Loucy (cell line): ENCODE results near the gene ODF2.

Source experiments
- EZH2phosphoT487 ChIP-seq: fragments of 200-600 bp; IDR thresholded peaks from 2 replicates; pipeline ENCODE4 v1.6.1; 2018; ENCODE audit warnings: antibody characterized with exemption, mild to moderate bottlenecking, moderate library complexity, borderline replicate concordance
- TF ChIP-seq, protein P1 (sequence below): fragments of 200-600 bp; sonication (generic); conservative IDR thresholded peaks from 2 replicates; pipeline ENCODE4 v1.5.1; 2014; ENCODE audit warnings: mild to moderate bottlenecking, antibody characterized with exemption, low read length

DNA sequence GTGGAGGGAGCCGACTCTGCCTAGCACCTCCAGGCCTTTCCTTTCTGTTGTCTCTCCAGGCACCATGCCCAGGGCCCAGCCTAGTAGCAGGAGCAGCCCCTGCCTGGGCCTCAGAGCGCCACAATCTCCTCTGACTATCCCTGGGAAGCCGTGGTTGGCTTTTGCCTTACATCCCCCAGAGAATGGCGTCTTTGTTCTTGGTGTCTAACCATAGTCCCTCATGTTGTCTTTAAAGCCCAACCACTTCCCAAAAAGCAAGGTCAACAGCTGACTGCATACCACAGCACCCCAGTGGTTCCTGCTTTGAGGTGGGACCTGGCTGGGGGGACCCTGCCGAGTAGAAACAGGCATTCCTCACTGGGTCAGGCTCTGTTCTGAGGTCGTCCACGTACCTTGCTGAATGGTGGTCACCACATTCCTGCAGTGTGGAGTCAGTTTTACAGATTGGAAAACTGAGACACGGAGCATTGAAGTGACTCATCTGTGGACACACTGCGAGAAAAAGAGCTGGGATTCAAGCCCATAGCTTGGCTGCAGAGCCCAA is 48.9 kb upstream of the ODF2 start:
- TF ChIP-seq, protein P1, sequence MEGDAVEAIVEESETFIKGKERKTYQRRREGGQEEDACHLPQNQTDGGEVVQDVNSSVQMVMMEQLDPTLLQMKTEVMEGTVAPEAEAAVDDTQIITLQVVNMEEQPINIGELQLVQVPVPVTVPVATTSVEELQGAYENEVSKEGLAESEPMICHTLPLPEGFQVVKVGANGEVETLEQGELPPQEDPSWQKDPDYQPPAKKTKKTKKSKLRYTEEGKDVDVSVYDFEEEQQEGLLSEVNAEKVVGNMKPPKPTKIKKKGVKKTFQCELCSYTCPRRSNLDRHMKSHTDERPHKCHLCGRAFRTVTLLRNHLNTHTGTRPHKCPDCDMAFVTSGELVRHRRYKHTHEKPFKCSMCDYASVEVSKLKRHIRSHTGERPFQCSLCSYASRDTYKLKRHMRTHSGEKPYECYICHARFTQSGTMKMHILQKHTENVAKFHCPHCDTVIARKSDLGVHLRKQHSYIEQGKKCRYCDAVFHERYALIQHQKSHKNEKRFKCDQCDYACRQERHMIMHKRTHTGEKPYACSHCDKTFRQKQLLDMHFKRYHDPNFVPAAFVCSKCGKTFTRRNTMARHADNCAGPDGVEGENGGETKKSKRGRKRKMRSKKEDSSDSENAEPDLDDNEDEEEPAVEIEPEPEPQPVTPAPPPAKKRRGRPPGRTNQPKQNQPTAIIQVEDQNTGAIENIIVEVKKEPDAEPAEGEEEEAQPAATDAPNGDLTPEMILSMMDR: no peak
- no peak for TF ChIP-seq EZH2phosphoT487
